Urinary bladder (tissue), 4 donors: ENCODE measurements around the gene SEZ6L. TPM values are rescaled to one million over a fixed set of nuclear protein-coding genes. Genes with fewer than 3 reads are reported as not detected.

Experiments
- DNase-seq: peaks from one replicate; pipeline ENCODE4 v3.0.0-alpha.2; 2015; ENCODE audit errors: extremely low spot score
- H3K27ac ChIP-seq: one replicate; pipeline ENCODE4 v1.5.1; 2013; ENCODE audit warnings: low read depth, mild to moderate bottlenecking, moderate library complexity
- H3K36me3 ChIP-seq: one replicate; pipeline ENCODE4 v1.6.1; 2013; ENCODE audit warnings: mild to moderate bottlenecking, moderate library complexity; ENCODE audit not compliant: insufficient read depth
- H3K4me1 ChIP-seq: one replicate; pipeline ENCODE4 v1.6.1; 2013; ENCODE audit warnings: mild to moderate bottlenecking, moderate library complexity; ENCODE audit not compliant: insufficient read depth
- H3K4me3 ChIP-seq: one replicate; pipeline ENCODE4 v1.5.1; 2013; ENCODE audit warnings: low read depth, low read length
- WGBS: extraction: QIAGEN DNeasy Blood & Tissue Kit; methylation state at CpG from one replicate; pipeline ENCODE4 v1.1.7; 2013; 5-methylcytosine and 5-hydroxymethylcytosine counted together
- polyA plus RNA-seq: library from polyadenylated mRNA; stranded (reverse); fragments of 200-250 nt; gene quantifications from one replicate; pipeline ENCODE4 v1.2.3, GENCODE V29; 2013
- total RNA-seq: library from RNA; depleted of rRNA; stranded (reverse); fragments of >200 nt; gene quantifications from one replicate; pipeline ENCODE4 v1.2.3, GENCODE V29; 2014
- donor health status: healthy with polysubstance abuse.
- donor health status: healthy.

SEZ6L gene
- total and polyA plus RNA-seq, 2 donors = 0.48 to 2.0 TPM

DNA sequence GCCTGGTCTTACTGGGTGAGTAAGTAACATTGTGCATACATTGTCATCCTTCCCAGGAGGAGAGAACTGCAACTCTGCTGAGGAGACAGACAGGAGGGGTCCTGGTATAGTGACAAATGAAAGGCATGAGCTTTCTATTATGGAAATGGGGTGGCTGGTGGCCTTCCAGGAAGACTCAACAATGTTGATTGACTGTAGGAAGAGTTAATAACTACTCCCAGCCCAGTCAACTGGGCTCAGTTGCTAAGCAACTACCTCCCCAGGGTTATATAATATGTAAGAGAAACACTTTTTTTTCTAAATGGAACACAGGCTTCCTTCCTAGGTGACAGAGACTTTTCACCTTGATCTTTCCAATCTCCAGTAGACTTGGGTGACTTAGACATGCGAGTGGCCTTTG, 28.2 kb downstream of the SEZ6L start:
- DNase-seq = no peak
- H3K4me3 ChIP-seq = no peak overlapping the region
- WGBS = 84% methylated on average over 1 of the region's 1 CpG
- H3K36me3 ChIP-seq = no peaks in the 10 kb centered on the region
- H3K4me1 ChIP-seq = no peaks in the 10 kb centered on the region
- H3K27ac ChIP-seq = no peak overlapping the region

DNA sequence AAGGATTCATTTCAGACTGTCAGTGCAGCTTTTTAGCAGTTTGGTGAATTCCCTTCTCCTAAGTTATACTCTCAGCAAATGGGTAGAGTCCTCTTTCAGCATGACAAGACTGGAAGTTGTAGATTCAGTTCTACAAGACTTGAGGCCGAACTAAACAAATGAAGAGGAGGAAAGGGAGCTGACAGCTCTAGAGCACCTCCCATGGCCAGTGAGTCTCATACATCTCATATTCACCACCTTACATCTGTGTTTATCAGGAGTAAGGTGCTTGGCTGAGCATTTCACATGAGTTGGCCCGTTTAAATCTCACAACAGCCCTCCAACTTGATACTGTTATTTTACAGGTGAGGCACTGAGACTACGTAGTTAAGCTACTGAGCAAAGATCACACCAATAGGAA, 30.4 kb downstream of the SEZ6L start:
- Histone ChIP-seq H3K4me3 (no peak overlapping the region), H3K36me3 (no peaks in the 10 kb centered on the region), H3K27ac (no peak overlapping the region), H3K4me1 (no peaks in the 10 kb centered on the region)
- WGBS = 53% methylated on average over 3 of the region's 3 CpGs
- DNase-seq = no peak

DNA sequence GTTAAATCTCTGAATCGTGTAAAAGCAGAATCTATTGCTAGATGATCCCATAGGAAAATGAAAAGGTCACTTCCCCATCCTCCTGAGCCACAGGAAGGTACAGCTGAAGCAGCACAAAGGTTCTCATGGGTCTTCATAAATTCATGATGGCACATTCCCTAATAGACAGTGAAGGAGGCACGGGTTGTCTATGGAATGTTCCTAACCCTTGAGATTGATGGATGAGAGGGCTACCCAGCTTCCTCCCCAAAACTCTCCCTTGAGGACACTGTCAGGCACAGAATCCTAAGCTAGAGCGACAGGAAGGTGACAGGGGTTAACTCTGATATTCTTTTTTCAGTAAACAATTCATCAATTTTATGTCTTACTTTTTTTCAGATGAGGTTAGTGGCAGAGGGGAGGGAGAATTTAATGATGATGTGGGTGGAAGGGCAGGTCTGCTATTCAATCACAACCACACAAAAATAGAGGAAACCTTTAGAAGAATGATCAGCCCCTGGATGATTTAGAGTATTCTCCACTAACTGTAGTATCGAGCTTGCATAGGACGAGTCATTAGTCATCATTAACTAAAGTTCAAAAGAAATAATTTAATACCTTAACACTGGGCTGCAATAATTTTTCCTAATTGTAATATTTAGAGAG, 33.1 kb downstream of the SEZ6L start:
- no peak for DNase-seq
- no peaks in the 10 kb centered on the region for H3K4me1 ChIP-seq
- no peak overlapping the region for H3K4me3 ChIP-seq
- 67% methylated on average over 5 of the region's 5 CpGs for WGBS
- H3K36me3 ChIP-seq = no peaks in the 10 kb centered on the region
- no peak overlapping the region for H3K27ac ChIP-seq

GRCh38 chr22:26205494-26205893, 36.2 kb downstream of the SEZ6L start:
- no peak overlapping the region for H3K27ac ChIP-seq
- DNase-seq = no peak
- no peak overlapping the region for H3K4me3 ChIP-seq
- H3K4me1 ChIP-seq = no peaks in the 10 kb centered on the region
- WGBS = 78% methylated on average over 4 of the region's 4 CpGs
- H3K36me3 ChIP-seq = no peaks in the 10 kb centered on the region

- WGBS = 74% methylated on average over 8 of the region's 8 CpGs
- Histone ChIP-seq H3K4me3 (no peak overlapping the region), H3K4me1 (no peaks in the 10 kb centered on the region), H3K36me3 (no peaks in the 10 kb centered on the region), H3K27ac (no peak overlapping the region)
- no peak for DNase-seq
Observed at GRCh38 chr22:26210334-26210733, 41.1 kb downstream of the SEZ6L start.

DNA sequence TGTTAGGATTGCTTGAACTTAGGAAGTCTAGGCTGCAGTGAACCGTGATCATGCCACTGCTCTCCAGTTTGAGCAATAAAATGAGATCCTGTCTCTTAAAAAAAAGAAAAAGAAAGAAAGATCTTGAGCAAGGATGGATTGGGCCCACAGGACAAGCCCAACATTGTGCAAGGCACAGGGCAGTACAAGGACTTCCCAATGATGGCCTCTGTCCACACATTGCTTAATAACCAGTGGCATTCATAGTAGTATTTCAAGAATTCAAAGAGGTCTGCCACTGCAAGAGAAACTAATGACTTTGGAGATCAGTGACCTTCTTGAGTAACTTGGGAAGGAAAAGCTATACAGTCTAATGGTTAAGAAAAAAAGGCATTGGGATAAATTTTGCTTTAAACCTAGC, 44.6 kb downstream of the SEZ6L start:
- whole genome bisulfite sequencing = 40% methylated on average over 1 of the region's 1 CpG
- H3K27ac ChIP-seq = no peak overlapping the region

DNA sequence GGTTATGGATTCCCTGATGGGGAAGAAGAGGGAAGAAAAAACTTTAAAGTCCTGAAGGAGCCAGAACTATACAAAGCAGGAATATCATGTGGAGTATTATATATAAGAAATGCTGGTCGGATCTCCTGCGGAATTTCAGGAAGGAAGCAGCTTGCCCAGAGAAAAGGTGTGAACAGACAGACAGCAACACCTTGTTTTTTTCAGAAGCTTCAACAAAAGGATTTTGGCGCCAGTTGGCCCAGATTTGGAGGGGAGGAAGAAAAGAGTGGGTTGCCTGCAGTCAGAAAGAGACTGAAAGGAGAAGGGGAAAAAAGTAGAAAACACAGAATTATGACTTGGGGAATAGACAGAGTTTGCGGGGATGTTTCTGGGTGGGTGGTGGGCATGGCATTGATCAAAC, 45.2 kb downstream of the SEZ6L start:
- Histone ChIP-seq H3K27ac (no peak overlapping the region), H3K36me3 (no peaks in the 10 kb centered on the region), H3K4me3 (no peak overlapping the region), H3K4me1 (no peaks in the 10 kb centered on the region)
- DNase-seq = no peak
- 57% methylated on average over 4 of the region's 4 CpGs for WGBS

More for the DNA sequence above, 44.6 kb downstream of the SEZ6L start:
- DNase-seq = no peak
- no peaks in the 10 kb centered on the region for H3K36me3 ChIP-seq
- no peaks in the 10 kb centered on the region for H3K4me1 ChIP-seq
- H3K4me3 ChIP-seq = no peak overlapping the region

GRCh38 chr22:26215736-26216135, 46.5 kb downstream of the SEZ6L start:
- Histone ChIP-seq H3K27ac (no peak overlapping the region), H3K36me3 (no peaks in the 10 kb centered on the region), H3K4me1 (no peaks in the 10 kb centered on the region), H3K4me3 (no peak overlapping the region)
- no peak for DNase-seq
- WGBS = 12% methylated on average over 7 of the region's 7 CpGs

GRCh38 chr22:26225207-26225606, 55.9 kb downstream of the SEZ6L start:
- WGBS = 64% methylated on average over 5 of the region's 5 CpGs
- no peak overlapping the region for H3K4me3 ChIP-seq
- DNase-seq = no peak
- H3K27ac ChIP-seq = no peak overlapping the region
- H3K4me1 ChIP-seq = no peaks in the 10 kb centered on the region
- H3K36me3 ChIP-seq = no peaks in the 10 kb centered on the region

- no peaks in the 10 kb centered on the region for H3K4me1 ChIP-seq
- H3K4me3 ChIP-seq = no peak overlapping the region
- DNase-seq = no peak
- H3K36me3 ChIP-seq = no peaks in the 10 kb centered on the region
- 80% methylated on average over 7 of the region's 7 CpGs for WGBS
- H3K27ac ChIP-seq = no peak overlapping the region
Observed at GRCh38 chr22:26226538-26227297, 57.5 kb downstream of the SEZ6L start.

- H3K27ac ChIP-seq = no peak overlapping the region
- WGBS = 74% methylated on average over 4 of the region's 4 CpGs
- H3K4me3 ChIP-seq = no peak overlapping the region
- no peaks in the 10 kb centered on the region for H3K4me1 ChIP-seq
- DNase-seq = no peak
- no peaks in the 10 kb centered on the region for H3K36me3 ChIP-seq
Observed at GRCh38 chr22:26229910-26230309, 60.6 kb downstream of the SEZ6L start.

DNA sequence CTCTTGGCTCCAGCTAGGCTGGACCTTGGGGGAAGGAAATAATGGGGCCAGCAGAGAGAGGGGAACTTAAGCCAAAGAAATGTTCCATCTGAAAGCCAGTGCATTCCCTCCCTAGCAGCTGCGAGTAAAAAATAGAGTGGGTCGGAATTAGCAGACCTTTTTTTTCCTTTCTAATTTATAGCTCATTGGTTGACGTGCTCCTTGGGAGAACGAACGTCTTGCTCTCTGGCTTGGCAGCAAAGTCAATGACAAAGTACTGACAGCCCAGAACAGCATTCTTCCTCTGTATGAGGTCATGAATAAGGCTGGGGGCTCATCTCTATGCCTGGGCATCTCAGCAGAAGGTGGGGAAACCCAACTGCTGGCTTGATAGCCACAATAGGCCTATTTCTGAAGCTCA, 65.0 kb downstream of the SEZ6L start:
- DNase-seq = no peak
- 40% methylated on average over 5 of the region's 5 CpGs for WGBS
- no peak overlapping the region for H3K27ac ChIP-seq
- H3K4me1 ChIP-seq = no peaks in the 10 kb centered on the region
- H3K4me3 ChIP-seq = no peak overlapping the region
- H3K36me3 ChIP-seq = no peaks in the 10 kb centered on the region

- H3K36me3 ChIP-seq = no peaks in the 10 kb centered on the region
- no peaks in the 10 kb centered on the region for H3K4me1 ChIP-seq
- no peak overlapping the region for H3K27ac ChIP-seq
- 80% methylated on average over 11 of the region's 11 CpGs for WGBS
- no peak overlapping the region for H3K4me3 ChIP-seq
- DNase-seq = no peak
Observed at GRCh38 chr22:26235792-26236487, 66.7 kb downstream of the SEZ6L start.

- Histone ChIP-seq H3K4me3 (no peak overlapping the region), H3K36me3 (no peaks in the 10 kb centered on the region), H3K27ac (no peak overlapping the region), H3K4me1 (no peaks in the 10 kb centered on the region)
- WGBS = 71% methylated on average over 6 of the region's 6 CpGs
- no peak for DNase-seq
Observed at GRCh38 chr22:26236991-26237390, 67.7 kb downstream of the SEZ6L start.
